ENCODE data around the gene KANSL1L.
A peak's percentile ranks its signal among the peaks of the same experiment; 100 is the strongest.

Gene KANSL1L

GRCh38 chr2:210162466-210163124 lies 8.6 kb downstream of the KANSL1L start:
- TF ChIP-seq CTCF (conservative IDR thresholded peaks at IDR 0.05; ENCODE audit: low read length), result no peak
- H3K4me3 ChIP-seq (ENCODE audit: low read length), result no peak overlapping the region
- DNase-seq (ENCODE audit: low read depth), result no peak

- H3K4me3 ChIP-seq (ENCODE audit: low read length), result no peak overlapping the region
- no peak for DNase-seq (ENCODE audit: low read depth)
- no peak for TF ChIP-seq CTCF (conservative IDR thresholded peaks at IDR 0.05; ENCODE audit: low read length)
Measured at GRCh38 chr2:210159059-210159458, 12.2 kb downstream of the KANSL1L start.

- no peak for TF ChIP-seq CTCF (conservative IDR thresholded peaks at IDR 0.05; ENCODE audit: low read length)
- DNase-seq (ENCODE audit: low read depth), result no peak
- H3K4me3 ChIP-seq (ENCODE audit: low read length), result no peak overlapping the region
Measured at GRCh38 chr2:210158236-210158635, 13.0 kb downstream of the KANSL1L start.

- DNase-seq (ENCODE audit: low read depth), result no peak
- no peak for TF ChIP-seq CTCF (conservative IDR thresholded peaks at IDR 0.05; ENCODE audit: low read length)
- no peak overlapping the region for H3K4me3 ChIP-seq (ENCODE audit: low read length)
Measured at GRCh38 chr2:210157526-210157925, 13.7 kb downstream of the KANSL1L start.

- TF ChIP-seq CTCF (conservative IDR thresholded peaks at IDR 0.05; ENCODE audit: low read length), result no peak
- H3K4me3 ChIP-seq (ENCODE audit: low read length), result no peak overlapping the region
- no peak for DNase-seq (ENCODE audit: low read depth)
Measured at GRCh38 chr2:210147614-210148013, 23.6 kb downstream of the KANSL1L start.

- no peak overlapping the region for H3K4me3 ChIP-seq (ENCODE audit: low read length)
- DNase-seq (ENCODE audit: low read depth), result no peak
- no peak for TF ChIP-seq CTCF (conservative IDR thresholded peaks at IDR 0.05; ENCODE audit: low read length)
Measured at GRCh38 chr2:210132239-210132638, 39.0 kb downstream of the KANSL1L start.

GRCh38 chr2:210128961-210129360 lies 42.2 kb downstream of the KANSL1L start:
- TF ChIP-seq CTCF (conservative IDR thresholded peaks at IDR 0.05; ENCODE audit: low read length), result no peak
- no peak overlapping the region for H3K4me3 ChIP-seq (ENCODE audit: low read length)
- DNase-seq (ENCODE audit: low read depth), result peak; percentile 1
